GM18870 (cell line): Measurements from ENCODE around the gene RPUSD4.
"Not testable (repeated sequence)": the region's sequence is repeated elsewhere in the genome, so short reads cannot be mapped to it uniquely, and the experiment has no call there.

Experiments
- ATAC-seq: cut with Tn5 transposase; IDR thresholded peaks from one replicate; pipeline ENCODE4 v1.9.1; 2021; ENCODE audit warnings: moderate library complexity; ENCODE audit not compliant: unreplicated experiment

Gene RPUSD4, protein sequence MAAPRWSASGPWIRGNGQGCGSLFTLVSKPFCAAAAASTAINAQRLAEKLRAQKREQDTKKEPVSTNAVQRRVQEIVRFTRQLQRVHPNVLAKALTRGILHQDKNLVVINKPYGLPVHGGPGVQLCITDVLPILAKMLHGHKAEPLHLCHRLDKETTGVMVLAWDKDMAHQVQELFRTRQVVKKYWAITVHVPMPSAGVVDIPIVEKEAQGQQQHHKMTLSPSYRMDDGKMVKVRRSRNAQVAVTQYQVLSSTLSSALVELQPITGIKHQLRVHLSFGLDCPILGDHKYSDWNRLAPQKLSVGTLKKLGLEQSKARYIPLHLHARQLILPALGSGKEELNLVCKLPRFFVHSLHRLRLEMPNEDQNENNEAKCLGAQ

DNA sequence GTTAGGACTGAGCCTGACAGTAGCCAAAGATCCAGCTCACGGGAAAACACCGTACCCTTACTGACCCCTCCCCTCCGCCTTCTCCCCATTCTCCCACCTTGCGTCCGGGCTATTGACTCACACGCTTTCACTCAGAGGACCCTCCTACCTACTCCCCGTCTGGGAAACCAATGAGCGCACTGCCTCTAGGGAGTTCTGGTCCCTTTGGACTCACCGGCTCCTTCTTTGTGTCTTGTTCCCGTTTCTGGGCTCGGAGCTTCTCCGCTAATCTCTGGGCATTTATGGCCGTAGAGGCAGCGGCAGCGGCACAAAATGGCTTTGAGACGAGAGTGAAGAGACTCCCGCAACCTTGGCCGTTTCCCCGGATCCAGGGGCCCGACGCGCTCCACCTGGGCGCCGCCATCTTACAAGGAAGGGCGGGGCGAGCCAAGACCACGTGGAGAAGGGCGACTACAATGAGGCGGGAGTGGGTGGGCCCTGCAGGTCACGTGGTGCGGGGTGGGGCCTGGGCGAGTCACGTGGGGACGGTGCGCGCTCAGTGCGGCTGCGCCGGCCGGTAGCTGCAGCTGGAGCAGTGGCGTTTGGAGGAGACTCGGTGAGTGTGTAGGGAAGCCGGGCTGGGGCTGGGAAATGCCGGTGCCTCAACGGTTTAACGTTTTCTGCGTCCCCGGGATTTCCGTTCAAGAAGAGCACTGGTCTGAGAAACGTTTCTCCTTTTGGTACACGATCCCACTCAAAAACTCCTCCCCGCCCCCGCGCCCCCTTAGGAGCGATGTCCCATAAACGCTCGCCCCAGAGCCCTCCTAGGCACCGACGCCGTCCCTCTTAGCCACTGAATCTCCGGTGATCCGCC, at the start of gene RPUSD4, which contains the start of gene FAM118B:
RPUSD4 (minus strand) TSS at position 415 of the 853 bp plus-strand sequence; CDS start at position 403, 12 bp downstream.
FAM118B (plus strand) TSS at position 547 of the 853 bp plus-strand sequence. CDS start 23,220 bp downstream, outside the sequence.
- peak; percentile 77 for ATAC-seq

DNA sequence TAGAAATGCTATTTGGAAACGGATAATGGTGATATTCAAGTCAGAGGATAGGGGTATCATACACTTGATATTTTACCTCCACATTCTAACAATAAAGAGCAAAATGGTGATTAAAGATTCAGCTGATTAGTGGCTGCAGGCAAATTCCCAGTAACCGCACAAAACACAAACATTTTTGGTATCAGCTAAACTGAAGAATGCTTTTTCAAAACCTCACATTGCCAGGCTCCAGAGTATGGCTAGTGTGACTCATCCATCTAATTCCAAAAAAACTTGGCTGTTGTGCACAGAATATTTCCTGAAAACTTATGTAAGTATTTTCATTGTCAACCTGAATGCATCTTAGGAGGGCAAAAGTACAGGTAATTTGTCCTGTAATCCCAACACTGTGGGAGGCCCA, 46.3 kb upstream of the RPUSD4 start:
- no peak for ATAC-seq

DNA sequence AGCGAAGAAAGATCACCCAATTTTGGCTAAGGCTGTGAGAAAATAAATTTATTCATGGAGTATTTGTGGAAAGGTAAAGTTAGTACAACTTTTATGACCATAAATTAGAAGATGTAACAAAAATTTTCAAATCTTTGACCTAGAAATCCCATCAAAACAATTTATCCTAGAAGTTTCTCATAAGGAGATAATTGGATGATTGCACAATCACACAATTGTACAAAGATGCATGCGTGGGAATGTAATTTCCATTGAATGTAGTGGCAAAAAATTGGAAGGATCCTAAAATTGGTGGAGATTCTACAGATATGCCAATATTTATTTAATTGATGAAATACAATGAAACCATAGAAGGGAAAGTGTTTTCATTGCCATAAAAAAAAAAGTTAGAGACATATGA, 45.7 kb upstream of the RPUSD4 start:
- no peak for ATAC-seq

DNA sequence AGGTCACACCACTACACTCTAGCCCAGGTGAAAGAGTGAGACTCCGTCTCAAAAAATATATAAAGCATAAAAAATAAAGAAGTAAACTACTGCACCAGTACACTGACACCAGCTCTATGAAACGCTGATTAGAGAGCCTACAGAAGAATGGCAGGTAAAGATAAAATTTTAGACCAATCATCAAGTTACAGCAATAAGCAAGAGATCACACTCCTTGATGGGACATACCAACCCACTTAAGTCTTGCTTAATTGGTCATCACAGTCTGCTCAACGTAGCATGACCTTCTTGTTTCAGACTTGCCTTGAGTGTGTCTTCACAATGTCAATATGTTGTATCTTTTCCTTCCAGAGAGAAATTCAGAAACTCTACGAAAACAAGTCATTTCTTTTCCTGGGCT, 44.8 kb upstream of the RPUSD4 start:
- ATAC-seq: no peak

DNA sequence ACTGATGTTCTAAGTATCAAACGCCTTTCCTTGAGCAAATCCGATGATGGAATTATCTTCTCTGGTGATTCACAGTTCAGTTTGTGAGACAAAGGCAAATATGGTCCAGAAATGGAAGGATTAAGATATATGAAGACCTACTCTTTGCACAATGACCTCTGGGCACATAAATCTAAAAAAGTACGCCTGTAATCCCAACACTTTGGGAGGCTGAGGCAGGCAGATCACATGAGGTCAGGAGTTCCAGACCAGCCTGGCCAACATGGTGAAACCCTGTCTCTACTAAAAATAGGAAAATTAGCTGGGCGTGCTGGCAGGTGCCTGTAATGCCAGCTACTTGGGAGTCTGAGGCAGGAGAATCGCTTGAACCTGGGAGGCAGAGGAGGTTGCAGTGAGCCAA, 44.1 kb upstream of the RPUSD4 start:
- ATAC-seq: not testable (repeated sequence)

DNA sequence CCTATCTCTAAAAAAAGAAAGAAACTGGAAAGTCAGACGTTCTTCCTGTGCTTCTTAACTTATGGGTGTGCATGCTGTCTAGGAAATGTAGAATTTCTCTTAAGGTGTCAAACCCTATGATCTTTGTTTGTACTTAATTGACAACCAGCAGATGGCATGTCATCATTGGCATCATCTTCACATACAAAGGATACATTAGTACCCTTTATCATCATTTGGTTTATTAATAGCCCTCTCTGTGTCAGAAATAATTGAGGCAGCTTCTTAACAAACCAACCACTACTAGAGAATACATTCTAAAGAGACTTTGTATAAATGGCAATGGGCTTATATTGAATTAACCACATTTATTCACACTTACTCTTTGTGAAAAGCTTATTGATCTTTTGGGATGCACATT, 43.4 kb upstream of the RPUSD4 start:
- ATAC-seq: no peak

DNA sequence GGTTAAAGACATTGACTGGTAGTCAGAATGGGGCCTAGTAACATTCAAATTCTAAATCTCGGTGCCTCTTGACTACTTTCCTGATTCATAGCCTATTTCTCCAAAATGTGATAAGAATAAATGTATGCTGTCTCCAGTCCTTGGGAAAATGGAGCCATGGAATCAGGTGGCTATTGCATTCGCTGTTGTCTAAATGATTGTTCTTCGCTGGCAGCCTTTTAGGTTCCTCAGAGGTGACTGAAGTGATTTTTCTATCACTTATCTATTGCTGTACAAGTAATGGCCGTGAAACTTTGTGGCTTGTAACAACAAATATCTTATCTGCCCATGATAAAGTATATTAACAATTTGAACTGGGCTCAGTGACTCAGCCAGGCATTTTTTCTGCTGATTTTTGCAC, 41.8 kb upstream of the RPUSD4 start:
- ATAC-seq: no peak

DNA sequence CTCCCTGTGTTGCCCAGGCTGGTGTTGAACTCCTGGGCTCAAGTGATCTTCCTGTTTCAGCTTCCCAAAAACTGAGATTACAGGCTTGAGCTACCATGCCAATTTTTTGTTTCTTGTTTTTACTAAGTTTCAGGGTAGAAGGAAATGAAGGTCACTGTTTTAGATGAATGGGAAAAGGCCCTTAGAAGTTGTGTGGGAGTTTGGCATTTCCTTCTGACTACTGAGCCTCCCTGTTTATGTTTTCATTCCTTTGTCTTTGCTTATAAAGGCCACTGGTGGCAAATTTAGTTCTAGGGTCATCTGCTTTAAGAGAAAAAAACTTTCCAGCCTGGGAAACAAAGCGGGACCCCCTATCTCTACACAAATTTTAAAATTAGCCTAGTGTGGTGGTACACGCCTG, 35.2 kb upstream of the RPUSD4 start:
- no peak for ATAC-seq

DNA sequence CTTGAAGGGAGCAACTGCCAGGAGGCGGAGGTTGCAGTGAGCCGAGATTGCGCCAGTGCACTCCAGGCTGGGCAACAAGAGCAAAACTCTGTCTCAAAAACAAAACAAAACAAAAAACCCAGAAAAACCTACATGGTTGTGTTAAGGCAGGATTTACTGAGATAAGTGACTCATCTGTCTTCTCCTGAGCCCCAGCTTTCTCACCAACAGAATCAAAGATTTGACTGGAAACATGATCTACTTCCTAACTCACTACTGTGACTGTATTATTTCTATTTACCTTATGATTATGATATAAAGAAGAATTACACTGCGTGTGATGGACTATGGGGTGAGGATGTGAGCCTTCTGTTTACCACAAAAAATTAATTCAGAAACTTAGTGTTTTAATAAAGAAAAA, 21.9 kb upstream of the RPUSD4 start:
- no peak for ATAC-seq

DNA sequence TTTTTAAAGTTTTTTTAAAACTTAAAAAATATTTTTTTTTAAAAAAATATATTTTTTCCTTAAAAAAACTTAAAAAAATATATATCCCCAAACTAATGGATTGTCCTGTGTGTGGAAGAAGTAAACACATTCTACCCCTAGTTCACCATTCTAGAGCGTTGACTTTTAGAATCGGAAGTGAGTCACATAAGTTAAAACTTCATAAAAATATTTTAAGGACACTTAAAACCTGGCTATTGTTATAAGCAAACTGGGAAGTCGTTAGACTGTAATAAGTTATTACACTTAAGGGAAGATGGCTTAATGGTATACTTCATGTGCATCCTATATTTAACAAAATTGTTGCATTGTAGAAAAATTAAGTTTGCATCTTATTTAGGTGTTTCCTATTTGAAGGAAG, 21.2 kb upstream of the RPUSD4 start:
- ATAC-seq: no peak

DNA sequence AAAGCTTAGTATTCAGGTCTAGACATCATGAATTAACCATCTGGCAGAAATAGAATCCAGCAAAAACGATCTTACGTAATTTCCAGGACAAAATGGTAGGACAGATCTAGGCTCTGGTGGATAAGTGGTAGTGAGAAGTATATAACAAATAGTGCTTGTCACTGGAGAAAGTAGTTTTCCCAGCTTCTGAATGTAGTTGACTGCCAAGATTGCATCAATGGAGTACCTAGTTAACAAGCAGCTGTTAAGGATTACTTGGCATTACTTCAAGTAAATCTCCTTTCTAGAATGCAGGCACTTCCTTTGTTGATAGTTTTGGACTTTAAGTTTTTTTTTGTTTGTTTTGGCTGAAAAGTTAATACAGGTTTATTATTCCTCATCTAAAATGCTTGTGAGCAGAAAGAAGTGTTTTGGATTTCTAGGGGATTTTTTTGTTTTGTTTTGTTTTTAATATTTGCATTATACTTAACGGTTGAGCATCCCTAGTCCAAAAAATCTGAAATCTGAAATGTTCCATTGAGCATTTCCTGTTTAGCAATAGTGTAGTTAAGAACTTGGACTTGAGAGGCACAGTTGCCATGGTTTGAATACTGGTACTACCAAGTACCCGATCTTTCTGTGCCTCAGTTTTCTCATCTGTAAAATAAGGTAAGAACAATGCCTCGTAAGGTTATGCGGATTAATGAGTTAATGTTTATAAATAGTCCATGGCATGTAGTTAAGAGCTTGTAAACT, 20.4 kb upstream of the RPUSD4 start:
- no peak for ATAC-seq

DNA sequence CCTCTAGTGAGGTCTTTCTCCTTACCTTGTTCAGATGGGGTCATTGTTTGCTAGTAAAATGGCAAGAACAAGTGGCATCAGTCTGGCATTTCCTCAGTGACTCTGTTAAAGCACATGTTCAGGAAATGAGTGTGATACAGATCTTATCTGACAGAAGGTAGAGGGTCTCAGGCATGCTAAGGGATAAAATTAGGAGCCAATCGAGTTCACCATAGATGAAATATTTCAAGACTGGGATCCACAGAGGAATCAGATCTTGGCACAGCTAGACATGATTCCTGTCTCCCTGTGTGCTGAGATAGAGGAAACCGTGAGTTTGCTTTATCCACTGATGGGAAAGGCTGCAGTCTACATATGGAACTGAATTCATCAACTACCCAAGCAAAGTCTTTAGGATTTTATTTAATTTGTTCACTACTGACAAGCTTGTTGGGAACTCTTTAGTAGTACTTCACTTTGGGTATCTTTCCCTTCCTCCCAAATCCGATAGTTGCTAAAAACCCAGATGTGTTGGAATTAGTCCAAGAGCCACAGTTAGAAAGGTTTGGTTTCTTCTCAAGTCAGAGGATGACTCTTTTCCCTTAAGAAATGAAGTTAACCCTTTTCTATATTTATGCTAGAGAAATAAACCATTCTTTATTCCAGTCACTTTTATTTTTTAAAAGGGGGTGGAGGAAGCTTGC, 18.5 kb upstream of the RPUSD4 start:
- ATAC-seq: no peak

DNA sequence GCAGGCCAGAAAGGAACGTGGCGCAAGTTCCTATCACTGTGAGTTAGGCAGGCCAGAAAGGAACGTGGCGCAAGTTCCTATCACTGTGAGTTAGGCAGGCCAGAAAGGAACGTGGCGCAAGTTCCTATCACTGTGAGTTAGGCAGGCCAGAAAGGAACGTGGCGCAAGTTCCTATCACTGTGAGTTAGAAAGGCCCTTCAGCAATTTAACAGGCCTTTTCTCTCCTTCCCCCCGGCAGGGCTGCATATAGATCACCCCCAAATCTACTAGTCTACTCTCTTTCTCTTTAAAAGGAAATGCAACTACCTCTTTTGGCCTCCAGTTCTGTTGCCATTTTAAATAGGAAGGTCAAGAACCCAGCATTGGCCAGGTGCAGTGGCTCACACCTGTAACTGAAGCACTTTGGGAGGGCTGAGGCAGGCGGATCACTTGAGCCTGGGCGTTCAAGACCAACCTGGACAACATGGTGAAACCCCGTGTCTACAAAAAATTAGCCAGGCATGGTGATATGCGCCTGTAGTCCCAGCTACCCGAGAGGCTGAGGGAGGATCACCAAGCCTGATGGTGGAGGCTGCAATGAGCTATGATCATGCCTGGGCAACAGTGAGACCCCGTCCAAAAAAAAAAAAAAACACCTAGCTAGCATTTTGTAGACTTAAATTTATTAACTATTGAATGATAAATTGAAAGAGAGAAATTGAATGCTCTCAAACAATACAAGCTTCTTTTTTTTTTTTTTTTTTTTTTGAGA, 15.1 kb upstream of the RPUSD4 start:
- ATAC-seq: no peak

DNA sequence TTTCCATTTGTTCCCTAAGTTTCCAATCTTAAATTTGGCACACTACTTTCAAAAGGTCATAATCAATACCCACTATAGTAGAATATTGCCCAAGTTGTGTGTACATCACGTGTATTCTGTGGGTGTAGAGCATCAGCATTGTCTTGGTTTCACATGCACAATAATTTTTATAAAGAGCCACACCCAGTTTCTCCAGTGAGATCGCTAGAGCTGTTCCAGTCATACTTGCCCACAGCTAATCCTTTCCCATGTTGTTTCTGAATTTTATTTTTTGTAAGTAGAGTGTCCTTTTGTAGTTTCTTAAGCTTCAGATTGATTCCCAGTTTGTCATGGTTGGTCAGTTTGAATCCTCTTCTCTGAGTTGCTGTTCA, 13.8 kb upstream of the RPUSD4 start:
- ATAC-seq: no peak

DNA sequence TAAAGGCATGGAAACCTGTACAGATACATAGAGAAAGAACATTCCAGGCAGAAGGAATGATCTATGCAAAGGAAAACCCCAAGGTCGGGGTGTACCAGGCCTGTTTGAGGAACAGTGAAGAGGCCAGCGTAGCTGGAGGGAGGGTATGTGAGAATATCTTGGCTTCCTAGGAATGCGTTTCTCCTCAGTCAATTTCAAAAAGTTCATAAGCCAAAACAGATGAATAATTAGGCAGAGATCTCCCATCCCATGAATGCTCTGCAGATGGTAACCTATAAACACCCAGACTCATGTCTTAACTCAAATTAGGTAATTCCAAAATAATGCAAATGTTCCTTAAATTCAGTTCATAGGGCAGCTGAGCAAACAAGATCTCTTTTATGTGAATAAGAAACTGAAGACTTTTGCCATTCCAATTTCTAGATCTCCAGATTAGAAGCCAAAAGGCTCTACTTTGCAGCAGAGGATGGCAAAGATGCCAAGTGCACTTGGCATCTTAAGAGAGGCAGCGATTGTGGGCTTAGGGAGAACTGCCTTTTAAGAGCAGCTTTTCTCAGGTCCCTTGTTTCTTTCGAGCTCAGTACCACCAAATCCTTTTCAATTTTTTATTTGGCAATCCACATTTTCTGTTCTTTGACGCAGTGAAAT, 13.3 kb upstream of the RPUSD4 start:
- ATAC-seq: no peak

DNA sequence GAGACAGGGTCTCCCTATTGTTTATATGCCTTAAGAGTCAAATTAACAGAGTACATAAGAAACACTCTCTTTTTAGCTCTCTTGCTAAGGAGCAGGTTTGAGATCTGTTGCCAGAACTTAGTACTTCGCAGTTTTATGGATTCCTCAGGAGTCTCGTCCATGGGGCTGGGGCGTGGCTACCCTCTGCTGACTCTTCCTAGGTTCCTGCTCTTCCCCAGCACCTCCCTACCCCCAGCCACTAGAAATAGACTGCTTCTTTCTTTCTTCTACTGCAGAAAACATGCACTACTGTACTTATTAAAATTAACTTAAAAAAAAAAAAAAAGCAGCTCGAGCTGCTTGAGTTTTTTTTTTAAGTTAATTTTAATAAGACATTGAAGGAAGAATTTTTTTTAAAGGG, 8.1 kb upstream of the RPUSD4 start:
- ATAC-seq: no peak

DNA sequence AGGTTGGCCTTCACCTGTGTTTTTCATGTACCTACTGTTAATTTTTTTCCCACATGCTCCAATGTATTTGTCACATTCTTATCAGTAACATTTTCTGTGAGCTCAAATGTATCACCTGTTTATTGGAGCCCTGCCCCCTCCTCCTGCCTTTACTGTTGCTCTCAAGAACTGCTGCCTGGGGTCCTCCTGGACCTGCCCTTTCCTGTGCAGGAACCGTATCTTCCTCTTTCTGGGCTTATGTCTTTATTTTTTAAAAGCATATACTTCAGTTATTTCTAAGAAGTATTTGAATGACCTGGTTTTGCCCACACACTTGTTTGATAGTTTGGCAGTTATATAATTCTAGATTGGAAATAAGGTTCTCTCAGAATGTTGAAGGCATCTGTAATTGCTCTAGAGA, 6.0 kb upstream of the RPUSD4 start:
- no peak for ATAC-seq

DNA sequence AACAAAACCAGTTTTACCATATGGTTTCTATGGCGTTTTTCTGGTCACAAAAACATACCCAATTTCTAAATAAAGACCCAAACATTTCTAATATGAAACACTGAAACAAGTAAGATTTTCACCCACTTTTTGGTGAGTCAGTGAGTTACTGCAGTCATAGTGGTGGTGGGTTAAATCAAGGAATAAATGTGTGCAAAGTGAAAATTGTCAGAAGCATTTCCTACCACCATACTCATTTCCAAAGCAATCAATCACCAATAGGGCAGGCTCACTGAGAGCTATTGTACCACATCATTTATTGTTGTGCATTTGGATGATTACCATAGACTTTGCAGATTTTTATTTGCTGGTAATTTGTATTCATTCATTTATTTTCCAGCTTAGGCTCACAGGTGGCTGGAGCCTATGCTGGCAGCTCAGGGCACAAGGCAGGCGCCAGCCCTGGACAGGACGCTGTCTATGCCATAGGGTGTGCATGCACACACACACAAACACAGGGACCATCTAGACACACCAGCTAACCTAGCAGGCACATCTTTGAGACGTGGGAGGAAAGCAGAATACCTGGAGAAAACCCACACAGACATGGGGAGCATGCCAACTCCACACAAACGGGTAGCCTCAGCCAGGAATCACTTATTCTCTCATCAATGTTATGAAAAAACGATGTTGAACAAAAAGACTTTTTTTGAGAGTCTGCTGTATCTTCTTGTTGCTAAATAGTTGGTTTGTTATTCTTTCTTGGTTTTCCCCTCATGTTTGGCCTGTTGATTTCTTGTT, 5.3 kb upstream of the RPUSD4 start:
- no peak for ATAC-seq

DNA sequence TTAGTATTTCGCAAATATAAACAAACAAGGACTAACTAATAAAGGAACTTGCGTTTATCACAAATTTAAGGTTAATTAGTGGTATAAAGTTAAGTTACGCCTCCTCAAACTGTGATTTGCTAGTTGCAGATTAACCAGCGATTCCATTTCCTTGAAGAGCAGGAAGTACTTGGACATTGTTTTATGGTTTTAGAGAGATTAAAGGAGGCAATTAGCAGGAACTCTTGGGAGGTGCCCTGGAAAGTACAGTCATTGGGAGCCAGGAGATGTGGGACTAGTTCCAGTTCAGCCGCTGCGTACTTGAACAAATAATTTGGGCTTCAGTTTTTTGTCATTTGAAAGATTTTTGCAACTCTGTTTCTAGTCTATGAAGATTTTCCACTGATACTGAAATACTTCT, 3.4 kb upstream of the RPUSD4 start:
- no peak for ATAC-seq
